HG03175 (cell line): ENCODE data around the gene KCNQ1OT1.

ENCODE experiments used
- ATAC-seq: cut with Tn5 transposase; IDR thresholded peaks from one replicate; pipeline ENCODE4 v1.9.1; 2021; ENCODE audit warnings: mild to moderate bottlenecking, moderate library complexity; ENCODE audit not compliant: unreplicated experiment

The KCNQ1OT1 gene

DNA sequence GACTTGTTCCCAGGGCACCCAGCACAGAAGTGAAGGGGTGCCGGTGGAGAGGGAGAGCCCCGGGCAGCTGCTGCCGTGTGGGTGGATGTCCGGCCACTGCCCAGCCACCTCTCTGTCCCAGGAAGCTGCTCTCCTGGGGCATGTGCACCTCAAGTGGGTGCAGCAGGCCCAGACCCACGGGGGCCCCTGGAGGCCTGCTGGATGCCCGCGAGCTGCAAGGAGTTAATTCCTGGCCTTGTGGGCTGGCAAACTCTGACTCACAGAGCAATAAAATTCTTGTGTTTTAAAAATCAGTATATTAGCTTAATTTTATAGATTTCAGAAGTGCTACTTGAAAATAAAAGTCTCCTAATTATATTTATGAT lies 37.4 kb upstream of the KCNQ1OT1 start:
- ATAC-seq = no peak

GRCh38 chr11:2736577-2737225 lies 36.9 kb upstream of the KCNQ1OT1 start:
- ATAC-seq = no peak

GRCh38 chr11:2735053-2735589 lies 35.3 kb upstream of the KCNQ1OT1 start:
- ATAC-seq = no peak

GRCh38 chr11:2734181-2735052 lies 34.6 kb upstream of the KCNQ1OT1 start:
- no peak for ATAC-seq

DNA sequence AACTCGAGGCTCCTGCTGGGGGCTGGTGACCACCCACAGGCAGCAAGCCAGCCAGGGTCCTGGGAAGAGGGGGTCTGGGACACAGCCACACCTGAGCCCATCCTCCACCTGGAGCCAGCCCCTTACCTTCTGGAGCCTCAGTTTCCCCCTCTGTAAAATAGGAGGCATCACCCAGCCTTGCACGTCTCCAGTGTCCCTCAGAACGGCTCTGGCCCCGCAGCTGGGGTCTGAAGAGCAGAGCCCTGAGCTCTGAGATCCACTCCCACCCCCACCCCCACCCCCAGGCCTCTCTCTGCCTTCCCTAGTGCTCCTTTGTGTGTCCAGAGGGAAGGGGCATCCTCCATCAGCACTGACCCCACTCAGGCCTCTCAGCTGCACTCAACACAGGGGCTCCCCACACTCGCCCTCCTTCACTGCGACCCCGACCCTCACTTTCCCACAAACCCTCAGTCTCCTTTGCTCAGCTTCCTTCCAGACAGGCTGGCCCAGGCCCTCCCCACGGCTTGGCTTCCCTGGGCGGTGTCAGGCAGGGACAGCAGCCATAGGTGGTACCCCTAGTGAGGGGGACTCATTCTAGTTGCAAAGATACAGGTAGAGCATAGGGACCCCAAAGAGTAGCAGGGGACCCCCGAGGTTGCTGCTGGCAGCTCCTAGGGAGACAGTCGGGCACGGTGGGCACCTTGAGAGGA lies 33.3 kb upstream of the KCNQ1OT1 start:
- ATAC-seq = no peak

DNA sequence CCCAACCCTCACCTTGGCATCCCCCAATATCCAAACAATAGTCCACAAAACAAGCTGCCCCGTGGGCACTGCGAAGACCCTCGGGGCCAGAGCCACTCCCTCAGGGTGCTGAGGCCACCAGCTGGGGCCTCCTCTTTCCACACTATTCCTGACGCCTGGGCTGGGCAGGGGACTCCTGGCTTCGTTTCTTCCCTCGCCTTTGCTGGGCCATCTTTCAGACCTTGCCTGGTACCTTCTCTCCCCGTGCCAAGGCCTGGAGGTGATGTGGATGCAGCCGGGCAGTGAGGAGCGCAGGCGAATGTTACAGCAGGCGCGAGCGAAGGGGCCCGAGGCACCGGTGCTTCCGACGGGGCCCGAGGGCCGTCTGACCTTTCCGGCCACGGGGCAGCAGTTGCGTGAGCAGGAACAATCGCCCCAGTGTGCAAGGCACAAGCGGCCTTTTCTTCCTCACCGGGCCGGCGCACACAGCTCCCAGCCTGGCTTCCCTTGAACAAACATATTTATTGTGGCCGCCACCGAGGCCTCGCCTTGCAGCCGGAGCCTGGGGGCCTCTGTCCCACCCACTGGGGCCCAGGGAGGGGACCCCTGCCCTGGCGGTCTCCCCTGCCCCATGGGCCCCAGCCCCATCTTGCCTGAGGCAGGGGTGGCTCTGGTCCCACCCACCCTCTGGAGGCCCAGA lies 32.6 kb upstream of the KCNQ1OT1 start:
- ATAC-seq = no peak

DNA sequence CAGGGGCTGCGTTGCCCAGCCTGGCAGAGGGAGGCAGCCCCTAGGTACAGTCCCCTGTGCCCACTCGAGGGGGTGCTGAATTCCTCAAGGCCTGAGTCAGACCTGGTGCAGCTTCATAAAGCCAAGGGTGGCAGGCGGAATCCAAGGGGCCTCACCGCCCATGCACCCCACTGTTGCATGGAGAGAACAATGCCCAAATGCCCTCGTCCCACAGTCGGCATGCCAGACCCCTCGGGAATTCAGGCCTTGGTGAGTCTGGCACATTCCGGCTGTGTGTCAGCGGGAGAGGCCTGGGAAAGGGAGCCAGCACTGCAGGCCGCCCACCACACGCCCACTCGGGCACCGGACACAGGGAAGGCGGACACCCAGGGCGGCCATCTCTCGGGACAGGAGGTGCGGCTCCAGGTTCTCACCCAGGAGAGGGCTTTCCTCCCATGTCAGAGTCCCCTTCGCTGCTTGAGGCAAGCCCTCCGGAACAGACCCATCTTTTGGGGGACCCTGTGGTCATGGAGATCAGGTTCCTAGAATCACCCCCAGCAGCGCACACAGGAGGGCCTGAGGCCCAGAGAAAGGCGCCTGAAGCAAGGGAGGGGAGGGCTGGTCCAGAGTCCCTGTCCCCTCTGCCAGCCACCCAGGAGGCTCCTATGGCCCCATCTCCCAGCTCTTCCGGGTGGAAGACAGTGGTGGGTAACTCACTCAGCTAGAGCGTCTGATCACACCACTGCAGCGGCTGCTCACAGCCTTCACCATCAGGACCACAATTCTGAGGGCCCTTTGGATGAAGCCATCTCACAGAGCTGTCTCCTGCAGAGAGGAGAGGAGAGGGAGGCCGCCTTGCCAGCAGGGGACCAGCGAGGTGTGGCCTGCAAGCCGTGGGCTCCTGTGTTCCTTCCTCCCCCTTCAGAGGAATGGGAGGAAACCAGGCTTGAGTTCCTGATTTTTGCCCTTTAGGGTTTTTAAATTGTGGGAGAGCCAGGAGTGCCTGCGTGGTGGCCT lies 31.6 kb upstream of the KCNQ1OT1 start:
- no peak for ATAC-seq

DNA sequence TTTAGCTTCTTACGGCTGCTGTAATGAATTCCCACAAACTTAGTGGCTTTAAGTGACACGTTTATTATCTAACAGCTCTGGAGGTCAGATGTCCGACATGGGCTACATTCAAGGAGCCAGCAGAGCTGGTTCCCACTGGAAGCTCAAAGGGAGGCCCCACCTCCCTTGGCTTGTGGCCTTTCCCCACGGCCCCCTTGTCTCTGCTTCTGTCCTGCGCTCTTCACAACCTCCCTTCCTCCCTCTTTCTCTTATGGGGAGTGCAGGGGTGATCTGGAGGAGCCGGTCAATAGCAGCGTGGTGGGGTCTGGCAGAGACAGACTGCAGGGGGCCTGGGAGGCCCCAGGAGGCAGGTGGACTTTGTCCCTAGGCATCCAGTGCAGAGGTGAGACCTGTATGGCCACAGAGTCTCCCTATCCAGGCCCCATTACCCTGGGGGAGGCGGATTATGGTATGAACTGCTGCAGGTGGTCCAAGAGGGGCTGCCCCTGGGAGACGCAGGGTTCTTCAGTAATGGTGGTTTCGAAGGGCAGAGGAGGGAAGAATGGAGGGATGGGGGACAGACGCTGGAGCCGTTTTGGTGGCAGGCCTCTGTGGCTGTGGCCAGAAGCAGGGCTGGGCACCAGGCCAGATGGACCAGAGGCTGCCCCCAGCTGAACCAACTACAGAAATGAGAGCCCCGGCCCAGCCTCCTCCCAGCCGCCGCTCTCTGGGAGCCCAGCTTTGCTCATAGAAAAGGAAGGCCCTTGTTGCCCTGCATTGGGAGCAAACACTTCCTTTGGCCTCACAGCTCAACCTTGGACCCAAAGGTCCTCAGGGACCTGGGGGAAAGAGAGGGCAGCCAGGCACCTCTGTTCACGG lies 30.7 kb upstream of the KCNQ1OT1 start:
- ATAC-seq = no peak

- no peak for ATAC-seq
Measured at GRCh38 chr11:2729841-2730240, 30.0 kb upstream of the KCNQ1OT1 start.

DNA sequence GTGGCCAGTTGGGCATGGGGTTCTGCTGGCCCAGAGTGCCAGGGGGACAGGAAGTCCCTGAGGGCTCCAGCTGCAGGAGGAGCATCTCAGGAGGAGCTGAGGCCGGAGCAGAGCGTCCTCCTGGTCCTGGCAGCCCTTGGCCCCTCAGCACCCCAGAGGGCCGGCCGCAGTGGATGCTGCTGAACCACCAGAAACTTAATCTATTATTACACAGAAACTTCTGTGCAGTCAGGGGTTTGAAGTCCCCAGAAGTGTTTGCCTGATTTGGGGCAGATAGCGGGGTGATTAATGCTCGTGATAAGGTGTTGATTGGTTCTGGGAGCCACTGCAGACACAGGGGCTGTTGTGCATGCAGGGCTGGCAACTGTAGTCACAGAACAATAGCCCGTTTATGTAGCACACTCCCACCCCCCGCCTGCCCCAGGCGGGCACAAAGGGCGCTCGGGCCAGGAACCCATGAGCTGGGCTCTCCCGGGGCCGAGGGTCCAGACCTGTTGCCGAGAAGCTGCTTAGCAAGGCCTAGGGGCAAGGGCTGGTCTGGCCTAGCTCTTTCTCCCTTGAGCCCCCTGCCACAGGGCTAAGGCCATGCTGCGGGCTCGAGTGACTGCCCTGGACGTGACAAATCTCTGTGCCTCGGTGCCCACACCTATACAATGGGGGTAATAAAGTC lies 29.0 kb upstream of the KCNQ1OT1 start:
- no peak for ATAC-seq

- ATAC-seq = no peak
Measured at GRCh38 chr11:2728128-2728662, 28.4 kb upstream of the KCNQ1OT1 start.

- ATAC-seq = no peak
Measured at GRCh38 chr11:2726964-2727363, 27.2 kb upstream of the KCNQ1OT1 start.

- no peak for ATAC-seq
Measured at GRCh38 chr11:2725368-2726300, 25.8 kb upstream of the KCNQ1OT1 start.

DNA sequence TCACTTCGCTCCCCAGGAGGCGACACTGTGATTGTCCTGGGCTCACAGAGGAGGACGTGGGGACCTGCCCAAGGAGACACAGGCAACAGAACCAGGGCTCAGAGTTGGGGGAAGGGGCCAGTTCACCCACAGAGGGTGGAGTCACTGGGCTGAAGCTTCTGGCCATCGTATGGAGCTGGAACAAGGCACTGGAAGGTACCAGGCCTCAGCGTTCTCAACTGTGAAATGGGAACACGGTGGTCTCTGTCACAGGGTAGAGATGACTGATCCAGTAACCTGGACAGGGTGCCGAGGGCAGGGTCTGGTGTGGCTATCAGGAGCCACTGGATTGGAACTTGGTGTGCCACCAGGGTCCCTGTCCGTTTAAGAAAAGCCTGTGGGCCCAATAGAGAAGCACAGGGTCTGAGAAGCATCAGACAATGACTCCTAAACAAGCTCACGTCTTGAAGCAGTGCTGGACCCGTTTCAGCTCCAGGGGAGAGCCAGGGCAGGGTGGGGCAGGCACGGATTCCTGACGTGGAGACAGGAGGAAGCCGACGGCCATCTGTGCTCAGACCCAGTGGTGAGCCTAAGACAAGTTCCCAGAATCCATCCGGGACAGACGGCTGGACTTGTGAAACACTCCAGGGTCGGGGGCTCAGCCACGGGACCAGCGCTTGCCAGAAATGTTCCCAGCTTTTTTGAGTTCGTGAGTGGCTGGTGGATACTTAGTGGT lies 25.0 kb upstream of the KCNQ1OT1 start:
- ATAC-seq = no peak

- no peak for ATAC-seq
Measured at GRCh38 chr11:2724104-2724503, 24.3 kb upstream of the KCNQ1OT1 start.

- no peak for ATAC-seq
Measured at GRCh38 chr11:2722955-2723354, 23.2 kb upstream of the KCNQ1OT1 start.
